ENCODE measurements around the gene CFAP20.
"Not testable (repeated sequence)": the region's sequence is repeated elsewhere in the genome, so short reads cannot be mapped to it uniquely, and the experiment has no call there.

Gene CFAP20

DNA sequence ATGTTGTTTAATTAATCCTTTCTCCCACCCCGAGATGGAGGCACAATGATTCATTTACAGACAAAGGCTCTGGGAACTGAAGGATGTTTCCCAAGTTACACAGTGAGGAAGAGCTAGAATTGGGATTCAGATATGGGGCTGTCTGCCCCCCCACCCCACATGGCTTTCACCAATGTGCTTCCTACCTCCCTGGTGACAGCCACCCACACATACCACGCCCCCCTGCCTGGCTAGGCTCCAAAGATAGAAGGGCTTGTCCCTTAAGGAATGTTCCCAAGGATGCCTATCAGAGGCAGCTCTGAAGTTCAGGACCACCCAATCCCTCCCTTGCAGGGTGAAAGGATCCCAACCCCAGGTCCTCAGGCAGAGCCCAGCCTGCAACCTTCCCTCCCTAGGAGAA lies 32.9 kb downstream of the CFAP20 start:
- no peak for DNase-seq (ENCODE audit: low spot score)

GRCh38 chr16:58095575-58095960 lies 33.6 kb downstream of the CFAP20 start:
- not testable (repeated sequence) for DNase-seq (ENCODE audit: low spot score)

DNA sequence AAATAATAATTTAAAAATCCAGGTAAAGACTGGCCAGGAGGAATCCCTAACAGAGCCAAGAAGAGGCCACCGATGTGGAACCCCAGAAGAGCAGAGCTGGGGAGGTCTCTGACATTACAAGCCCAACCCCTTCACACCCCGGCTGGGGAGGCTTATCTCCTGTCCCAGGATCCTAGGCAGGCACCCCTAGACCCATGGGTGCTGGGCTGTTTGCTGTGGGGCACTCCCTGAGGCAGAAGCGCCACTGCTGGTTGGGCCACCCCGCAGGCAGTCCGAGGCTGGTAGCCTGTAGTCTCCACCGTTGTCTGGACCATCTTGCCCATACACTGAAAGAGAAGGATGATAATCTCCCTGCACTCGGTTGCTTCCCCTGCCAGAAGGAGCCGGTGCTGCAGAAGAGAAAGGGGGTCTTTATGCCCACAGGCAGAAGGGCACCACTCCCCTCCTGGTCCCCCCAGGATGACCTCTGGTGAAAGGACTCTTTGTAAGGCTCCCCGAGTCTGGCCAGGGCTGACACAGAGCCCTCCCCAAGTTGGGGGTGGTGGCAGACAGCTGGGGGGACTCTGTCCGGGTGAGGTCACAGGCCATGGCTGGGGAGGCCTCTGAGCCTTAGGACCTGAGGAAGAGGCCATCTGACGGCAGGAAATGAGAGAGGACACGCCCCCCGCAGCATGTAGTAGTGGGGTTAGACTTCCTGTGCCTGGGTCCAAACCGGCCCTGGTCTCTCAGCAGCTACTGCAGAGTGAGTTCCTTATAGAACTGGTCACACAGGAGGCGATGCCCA lies 34.2 kb downstream of the CFAP20 start:
- no peak for DNase-seq (ENCODE audit: low spot score)

GRCh38 chr16:58094026-58094425 lies 35.2 kb downstream of the CFAP20 start:
- DNase-seq (ENCODE audit: low spot score): no peak

DNA sequence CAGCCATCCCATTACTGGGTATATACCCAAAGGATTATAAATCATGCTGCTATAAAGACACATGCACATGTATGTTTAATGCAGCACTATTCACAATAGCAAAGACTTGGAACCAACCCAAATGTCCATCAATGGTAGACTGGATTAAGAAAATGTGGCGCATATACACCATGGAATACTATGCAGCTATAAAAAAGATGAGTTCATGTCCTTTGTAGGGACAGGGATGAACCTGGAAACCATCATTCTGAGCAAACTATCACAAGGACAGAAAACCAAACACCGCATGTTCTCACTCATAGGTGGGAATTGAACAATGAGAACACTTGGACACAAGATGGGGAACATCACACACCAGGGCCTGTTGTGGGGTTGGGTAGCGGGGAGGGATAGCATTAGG lies 38.8 kb downstream of the CFAP20 start:
- not testable (repeated sequence) for DNase-seq (ENCODE audit: low spot score)

- DNase-seq (ENCODE audit: low spot score): no peak
Observed at GRCh38 chr16:58088091-58088490, 41.1 kb downstream of the CFAP20 start.

DNA sequence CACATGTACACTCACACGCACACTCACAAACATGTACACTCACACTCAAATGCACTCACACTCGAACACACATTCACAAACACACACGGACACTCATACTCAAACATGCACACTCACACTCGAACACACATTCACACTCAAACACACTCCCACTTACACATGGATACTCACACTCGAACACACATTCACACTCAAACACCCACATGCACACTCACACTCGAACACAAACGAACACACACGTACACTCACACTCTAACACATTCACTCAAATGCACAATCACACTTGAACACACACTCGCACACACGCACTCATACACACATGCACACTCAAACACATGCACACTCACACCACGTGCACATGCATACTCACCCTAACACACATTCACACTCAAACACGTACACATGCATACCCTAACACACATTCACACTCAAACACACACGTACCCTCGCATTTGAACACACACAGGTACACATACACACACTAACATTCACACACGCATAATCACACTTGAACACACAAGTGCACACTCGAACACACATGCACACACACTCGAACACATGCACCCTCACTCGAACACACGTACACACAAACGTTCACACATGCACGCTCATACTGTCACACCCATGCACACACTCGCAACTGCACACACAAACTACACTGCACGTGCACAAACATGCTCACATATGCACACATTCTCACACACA lies 41.8 kb downstream of the CFAP20 start:
- no peak for DNase-seq (ENCODE audit: low spot score)

- DNase-seq (ENCODE audit: low spot score): no peak
Observed at GRCh38 chr16:58086381-58087208, 42.6 kb downstream of the CFAP20 start.

- no peak for DNase-seq (ENCODE audit: low spot score)
Observed at GRCh38 chr16:58085584-58086251, 43.5 kb downstream of the CFAP20 start.

DNA sequence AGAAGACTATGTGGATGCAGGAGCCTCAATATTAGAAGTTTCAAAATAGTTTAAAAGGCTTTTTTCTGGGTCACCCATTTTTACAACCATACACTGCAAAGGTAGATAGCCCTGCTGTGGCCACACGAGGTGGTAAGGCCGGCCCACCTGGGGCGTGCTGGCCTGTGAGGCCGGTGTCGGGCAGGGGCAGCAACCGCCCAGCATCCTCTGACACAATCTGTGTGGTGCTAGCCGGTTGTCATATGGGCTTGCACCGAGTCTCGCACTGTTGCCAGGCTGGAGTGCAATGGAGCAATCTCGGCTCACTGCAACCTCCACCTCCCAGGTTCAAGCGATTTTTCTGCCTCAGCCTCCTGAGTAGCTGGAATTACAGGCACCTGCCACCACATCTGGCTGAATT lies 44.0 kb downstream of the CFAP20 start:
- DNase-seq (ENCODE audit: low spot score): no peak

GRCh38 chr16:58084635-58085034 lies 44.5 kb downstream of the CFAP20 start:
- DNase-seq (ENCODE audit: low spot score): no peak

GRCh38 chr16:58082381-58082780 lies 46.8 kb downstream of the CFAP20 start:
- no peak for DNase-seq (ENCODE audit: low spot score)

- DNase-seq (ENCODE audit: low spot score): not testable (repeated sequence)
Observed at GRCh38 chr16:58080657-58081056, 48.5 kb downstream of the CFAP20 start.

- no peak for DNase-seq (ENCODE audit: low spot score)
Observed at GRCh38 chr16:58077796-58078195, 51.4 kb downstream of the CFAP20 start.

DNA sequence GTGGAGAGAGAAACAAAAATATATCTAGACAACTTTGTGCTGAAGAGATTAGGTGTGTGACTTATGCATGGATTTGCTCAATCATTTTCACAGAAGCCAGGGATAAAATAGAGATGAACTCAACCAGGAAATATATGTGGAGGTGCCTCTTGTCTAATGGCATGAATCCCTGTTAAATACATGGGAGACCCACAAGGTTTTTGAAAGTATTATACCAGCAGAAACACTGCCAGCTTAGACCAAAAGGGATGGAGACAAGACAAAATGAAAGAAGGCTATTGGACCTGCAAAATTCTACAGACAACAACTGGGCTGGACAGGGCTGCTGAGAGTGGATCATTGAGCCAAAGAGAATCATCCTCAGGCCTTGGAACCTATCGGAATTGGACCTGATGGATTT lies 52.7 kb downstream of the CFAP20 start:
- no peak for DNase-seq (ENCODE audit: low spot score)

DNA sequence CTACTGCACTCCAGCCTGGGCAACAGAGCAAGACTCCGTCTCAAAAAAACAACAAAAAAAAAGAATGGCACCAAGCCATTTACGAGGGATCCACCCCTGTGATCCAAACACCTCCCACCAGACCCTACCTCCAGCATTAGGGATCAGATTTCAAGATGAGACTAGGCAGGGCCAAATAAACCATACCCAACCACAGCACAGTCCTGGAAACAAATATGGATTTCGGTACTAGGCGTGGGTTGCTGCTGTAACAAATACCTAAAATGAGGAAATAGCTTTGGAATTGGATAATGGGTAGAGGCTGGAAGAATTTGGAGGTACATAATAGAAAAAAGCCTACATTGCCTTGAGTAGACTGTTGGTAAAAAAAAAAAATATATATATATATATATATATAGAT lies 54.5 kb downstream of the CFAP20 start:
- DNase-seq (ENCODE audit: low spot score): no peak

DNA sequence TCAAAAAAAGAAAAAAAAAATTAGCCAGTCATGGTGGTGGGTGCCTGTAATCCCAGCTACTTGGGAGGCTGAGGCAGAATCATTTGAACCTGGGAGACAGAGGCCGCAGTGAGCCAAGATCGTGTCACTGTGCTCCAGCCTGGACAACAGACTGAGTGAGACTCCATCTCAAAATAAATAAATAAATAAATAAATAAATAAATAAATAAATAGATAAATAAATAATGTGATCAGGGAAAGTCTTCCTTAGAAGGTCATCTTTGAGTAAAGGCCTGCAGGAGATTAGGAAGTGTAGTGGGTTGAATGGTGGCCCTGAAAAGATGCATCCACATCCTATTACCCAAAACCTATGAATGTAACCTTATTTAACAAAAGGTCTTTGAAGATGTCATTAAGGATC lies 56.1 kb downstream of the CFAP20 start:
- not testable (repeated sequence) for DNase-seq (ENCODE audit: low spot score)

DNA sequence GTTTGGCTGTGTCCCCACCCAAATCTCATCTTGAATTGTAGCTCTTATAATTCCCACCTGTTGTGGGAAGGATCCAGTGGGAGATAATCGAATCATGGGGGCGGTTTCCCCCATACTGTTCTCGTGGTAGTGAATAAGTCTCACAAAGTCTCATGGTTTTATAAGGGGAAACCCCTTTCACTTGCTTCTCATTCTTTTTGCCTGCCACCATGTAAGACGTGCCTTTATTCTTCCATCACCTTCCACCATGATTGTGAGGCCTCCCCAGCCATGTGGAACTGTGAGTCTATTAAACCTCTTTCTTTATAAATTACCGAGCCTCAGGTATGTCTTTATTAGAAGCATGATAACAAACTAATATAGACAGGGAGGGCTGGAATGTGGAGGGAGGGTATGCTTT lies 57.0 kb downstream of the CFAP20 start:
- not testable (repeated sequence) for DNase-seq (ENCODE audit: low spot score)

- no peak for DNase-seq (ENCODE audit: low spot score)
Observed at GRCh38 chr16:58070585-58070984, 58.6 kb downstream of the CFAP20 start.

Measured in CD4-positive, alpha-beta T cell treated with Interleukin-2 at 100 ng/mL for 4 hours (primary cell).